HEK293 (cell line): ENCODE results near the gene RASAL2.

Experiments
- CTCF ChIA-PET: fragments of 350-600 bp; formaldehyde crosslinking; extraction: SDS; loops from one replicate; lab custom pipeline; 2021; ENCODE audit warnings: antibody characterized with exemption; lab: Yijun Ruan, JAX
- POLR2A ChIA-PET: fragments of 300-600 bp; formaldehyde crosslinking; extraction: SDS; loops from one replicate; lab custom pipeline; 2020; ENCODE audit warnings: antibody characterized with exemption, inconsistent platforms; lab: Yijun Ruan, JAX
- H3K27ac ChIP-seq: fragments of 200-500 bp; sonication (Bioruptor generic); 2 replicates; pipeline ENCODE4 v1.5.1; 2014; ENCODE audit warnings: low read depth, low read length, control low read depth, inconsistent platforms; ENCODE audit errors: extremely low read depth
- H3K36me3 ChIP-seq, 2 experiments: fragments of 200-500 bp in 1 of 2; sonication (Bioruptor generic) in 1 of 2; 1 replicate in 1 of 2; 2 replicates in 1 of 2; pipeline ENCODE4 v1.5.1; 2014 to 2017; ENCODE audit warnings: inconsistent platforms in 2 of 2, low read length in 2 of 2; ENCODE audit not compliant: control insufficient read depth in 2 of 2, insufficient read depth in 1 of 2
- H3K4me1 ChIP-seq: fragments of 200-500 bp; sonication (Bioruptor generic); 2 replicates; pipeline ENCODE4 v1.5.1; 2014; ENCODE audit warnings: mild to moderate bottlenecking, low read length, inconsistent platforms; ENCODE audit not compliant: control insufficient read depth, insufficient read depth
- H3K4me3 ChIP-seq: 2 replicates; pipeline ENCODE4 v1.5.1; 2011; ENCODE audit warnings: low read depth, mild to moderate bottlenecking, control low read depth, low read length, moderate library complexity
- H3K9me3 ChIP-seq: fragments of 200-500 bp; sonication (Bioruptor generic); 2 replicates; pipeline ENCODE4 v1.5.1; 2014; ENCODE audit warnings: low read depth, low read length, inconsistent platforms; ENCODE audit not compliant: control insufficient read depth, insufficient read depth
- BCL6B ChIP-seq: fragments of 450-650 bp; formaldehyde crosslinking; IDR thresholded peaks from 2 replicates; pipeline ENCODE4 v1.5.1; 2017; ENCODE audit warnings: missing biosample characterization, missing genetic modification characterization
- GLI2 ChIP-seq: fragments of 450-650 bp; formaldehyde crosslinking; IDR thresholded peaks from 2 replicates; pipeline ENCODE4; 2017; ENCODE audit warnings: missing biosample characterization, missing genetic modification characterization, low read depth, borderline replicate concordance
- INSM2 ChIP-seq: fragments of 450-650 bp; formaldehyde crosslinking; IDR thresholded peaks from 2 replicates; pipeline ENCODE4 v1.5.1; 2016; ENCODE audit warnings: missing biosample characterization, missing genetic modification characterization
- PRDM4 ChIP-seq: fragments of 450-650 bp; formaldehyde crosslinking; IDR thresholded peaks from 2 replicates; pipeline ENCODE4 v1.5.1; 2017; ENCODE audit warnings: missing biosample characterization, missing genetic modification characterization
- SP3 ChIP-seq: fragments of 450-650 bp; formaldehyde crosslinking; IDR thresholded peaks from 2 replicates; pipeline ENCODE4 v1.5.1; 2016; ENCODE audit warnings: missing biosample characterization, missing genetic modification characterization
- TRIM28 ChIP-seq: IDR thresholded peaks from 2 replicates; pipeline ENCODE4 v1.6.1; 2011; ENCODE audit warnings: low read length, control low read depth, borderline replicate concordance
- ZBTB10 ChIP-seq: fragments of 450-650 bp; formaldehyde crosslinking; IDR thresholded peaks from 2 replicates; pipeline ENCODE4 v1.5.1; 2016; ENCODE audit warnings: missing biosample characterization, missing genetic modification characterization
- ZNF175 ChIP-seq: fragments of 450-650 bp; formaldehyde crosslinking; IDR thresholded peaks from 2 replicates; pipeline ENCODE4 v1.5.1; 2016; ENCODE audit warnings: missing biosample characterization, missing genetic modification characterization
- ZNF513 ChIP-seq: fragments of 450-650 bp; IDR thresholded peaks from 2 replicates; pipeline ENCODE4 v1.5.1; 2018; ENCODE audit warnings: missing biosample characterization, missing genetic modification characterization
- ZNF571 ChIP-seq: fragments of 450-650 bp; formaldehyde crosslinking; IDR thresholded peaks from 2 replicates; pipeline ENCODE4 v1.5.0; 2017; ENCODE audit warnings: missing biosample characterization, missing genetic modification characterization
- ZNF629 ChIP-seq: fragments of 450-650 bp; formaldehyde crosslinking; IDR thresholded peaks from 2 replicates; pipeline ENCODE4 v1.5.1; 2017; ENCODE audit warnings: missing biosample characterization, missing genetic modification characterization
- ZNF707 ChIP-seq: fragments of 450-650 bp; formaldehyde crosslinking; IDR thresholded peaks from 2 replicates; pipeline ENCODE4 v1.5.1; 2016; ENCODE audit warnings: missing biosample characterization, missing genetic modification characterization
- ZNF830 ChIP-seq: fragments of 450-650 bp; IDR thresholded peaks from 2 replicates; pipeline ENCODE4 v1.5.0; 2018; ENCODE audit warnings: missing biosample characterization, missing genetic modification characterization, low read depth, mild to moderate bottlenecking, moderate library complexity

Gene RASAL2

GRCh38 chr1:178307264-178307663 lies 213.4 kb downstream of the RASAL2 start:
- Histone ChIP-seq H3K9me3 (no peaks in the 10 kb centered on the region), H3K36me3 (no peaks in the 10 kb centered on the region), H3K4me3 (no peak overlapping the region), H3K4me1 (no peaks in the 10 kb centered on the region), H3K27ac (no peak overlapping the region)
- ChIA-PET POLR2A (no interaction called here), CTCF (interaction anchor here (0.7 to 1.0 kb wide), 3 partner anchors 24 to 225 kb away, joined by 3 to 5 read pairs (median 4); no protein-coding TSS in a partner anchor)
- no peak for TF ChIP-seq ZNF571
- TF ChIP-seq ZBTB10 (tag by site-specific recombination): no peak
- TF ChIP-seq ZNF175: no peak
- TF ChIP-seq ZNF830 (tag by site-specific recombination): no peak
- no peak for TF ChIP-seq BCL6B (tag by site-specific recombination)

GRCh38 chr1:178308438-178308837 lies 214.5 kb downstream of the RASAL2 start:
- H3K36me3 ChIP-seq: no peaks in the 10 kb centered on the region
- POLR2A ChIA-PET: interaction anchor here (0.6 kb wide), 1 partner anchor 690 kb away, joined by 3 read pairs; no protein-coding TSS in a partner anchor
- no peak overlapping the region for H3K4me3 ChIP-seq
- no peak overlapping the region for H3K27ac ChIP-seq
- no peak for TF ChIP-seq INSM2 (tag by site-specific recombination)
- TF ChIP-seq ZNF629 (tag by site-specific recombination): no peak
- no peak for TF ChIP-seq ZNF707 (tag by site-specific recombination)
- no peak for TF ChIP-seq TRIM28
- TF ChIP-seq ZNF513: no peak
- no peak for TF ChIP-seq SP3 (tag by site-specific recombination)
- TF ChIP-seq PRDM4 (tag by site-specific recombination): no peak
- TF ChIP-seq GLI2 (tag by site-specific recombination): no peak
- TF ChIP-seq, all 188 proteins: peak for 0
- Histone ChIP-seq H3K4me1 (no peaks in the 10 kb centered on the region), H3K9me3 (no peaks in the 10 kb centered on the region)
- CTCF ChIA-PET: interaction anchor here (0.5 to 1.9 kb wide), 8 partner anchors 9 to 1060 kb away, joined by 3 to 15 read pairs (median 4); no protein-coding TSS in a partner anchor
